Loucy (cell line): Measurements from ENCODE around the gene ZNF22.

Experiments
- H2AFZ ChIP-seq: fragments of 200-600 bp; sonication (generic); 2 replicates; pipeline ENCODE4 v1.6.0; 2016; ENCODE audit warnings: antibody characterized with exemption, mild to moderate bottlenecking, low read length, moderate library complexity
- H3F3A ChIP-seq: fragments of 200-600 bp; 2 replicates; pipeline ENCODE4 v1.6.0; 2016; ENCODE audit warnings: antibody characterized with exemption, low read depth, mild to moderate bottlenecking
- H3K27me3 ChIP-seq: fragments of 200-600 bp; sonication (generic); 2 replicates; pipeline ENCODE4 v1.6.1; 2014; ENCODE audit warnings: low read length, mild to moderate bottlenecking; ENCODE audit not compliant: insufficient read depth, poor library complexity, severe bottlenecking
- H3K36me3 ChIP-seq: fragments of 200-600 bp; sonication (generic); 2 replicates; pipeline ENCODE4 v1.6.1; 2016; ENCODE audit warnings: low read length; ENCODE audit not compliant: insufficient read depth
- H3K4me1 ChIP-seq: fragments of 200-600 bp; sonication (generic); 2 replicates; pipeline ENCODE4 v1.5.1; 2014; ENCODE audit warnings: low read length, mild to moderate bottlenecking; ENCODE audit not compliant: insufficient read depth, poor library complexity, severe bottlenecking
- H3K4me2 ChIP-seq: fragments of 200-600 bp; sonication (generic); 2 replicates; pipeline ENCODE4 v1.6.0; 2014; ENCODE audit warnings: antibody characterized with exemption, low read length, low read depth, mild to moderate bottlenecking; ENCODE audit not compliant: poor library complexity, severe bottlenecking
- H3K4me3 ChIP-seq: fragments of 200-600 bp; sonication (generic); 2 replicates; pipeline ENCODE4 v1.5.1; 2014; ENCODE audit warnings: low read length, mild to moderate bottlenecking, mixed read lengths; ENCODE audit not compliant: poor library complexity, severe bottlenecking
- H3K79me2 ChIP-seq: fragments of 200-600 bp; sonication (generic); 2 replicates; pipeline ENCODE4 v1.6.1; 2014; ENCODE audit warnings: low read length; ENCODE audit not compliant: insufficient read depth
- H3K9ac ChIP-seq: fragments of 200-600 bp; sonication (generic); 2 replicates; pipeline ENCODE4 v1.6.0; 2014; ENCODE audit warnings: mild to moderate bottlenecking, low read depth, low read length, moderate library complexity; ENCODE audit not compliant: poor library complexity, severe bottlenecking
- H3K9me2 ChIP-seq: fragments of 200-600 bp; sonication (generic); replicated peaks from 2 replicates; pipeline ENCODE4 v1.6.1; 2016; ENCODE audit warnings: low read depth, low read length, mixed read lengths
- H3K9me3 ChIP-seq: fragments of 200-600 bp; sonication (generic); 2 replicates; pipeline ENCODE4 v1.6.1; 2014; ENCODE audit warnings: mild to moderate bottlenecking, antibody characterized with exemption, low read length, low read depth; ENCODE audit not compliant: insufficient read depth
- H4K20me1 ChIP-seq: fragments of 200-600 bp; sonication (generic); 2 replicates; pipeline ENCODE4 v1.6.0; 2014; ENCODE audit warnings: antibody characterized with exemption, low read length, mild to moderate bottlenecking; ENCODE audit not compliant: insufficient read depth, poor library complexity, severe bottlenecking
- CTCF ChIP-seq: fragments of 200-600 bp; sonication (generic); conservative IDR thresholded peaks from 2 replicates; pipeline ENCODE4 v1.5.1; 2014; ENCODE audit warnings: mild to moderate bottlenecking, antibody characterized with exemption, low read length
- EZH2phosphoT487 ChIP-seq: fragments of 200-600 bp; IDR thresholded peaks from 2 replicates; pipeline ENCODE4 v1.6.1; 2018; ENCODE audit warnings: antibody characterized with exemption, mild to moderate bottlenecking, moderate library complexity, borderline replicate concordance

Gene ZNF22

GRCh38 chr10:45050551-45051235 is 50.0 kb downstream of the ZNF22 start:
- Histone ChIP-seq H3K4me3 (no peak overlapping the region), H3K9me2 (no peaks in the 10 kb centered on the region), H3K9ac (no peak overlapping the region), H3K4me2 (no peak overlapping the region), H3K9me3 (no peaks in the 10 kb centered on the region), H3F3A (no peaks in the 10 kb centered on the region), H4K20me1 (no peaks in the 10 kb centered on the region), H3K79me2 (no peaks in the 10 kb centered on the region), H3K4me1 (no peaks in the 10 kb centered on the region), H2AFZ (no peak overlapping the region), H3K36me3 (no peaks in the 10 kb centered on the region), H3K27me3 (no peaks in the 10 kb centered on the region)
- TF ChIP-seq CTCF (no peak), EZH2phosphoT487 (no peak)

GRCh38 chr10:45052700-45053099 is 52.0 kb downstream of the ZNF22 start:
- Histone ChIP-seq H3F3A (no peaks in the 10 kb centered on the region), H4K20me1 (no peaks in the 10 kb centered on the region), H3K9me2 (no peaks in the 10 kb centered on the region), H3K4me2 (no peak overlapping the region), H3K36me3 (no peaks in the 10 kb centered on the region), H3K9me3 (no peaks in the 10 kb centered on the region), H3K4me3 (no peak overlapping the region), H3K9ac (no peak overlapping the region), H3K4me1 (no peaks in the 10 kb centered on the region), H2AFZ (no peak overlapping the region), H3K79me2 (no peaks in the 10 kb centered on the region), H3K27me3 (no peaks in the 10 kb centered on the region)
- TF ChIP-seq EZH2phosphoT487 (no peak), CTCF (no peak)

GRCh38 chr10:45053569-45054100 is 52.9 kb downstream of the ZNF22 start:
- Histone ChIP-seq H3K9ac (no peak overlapping the region), H2AFZ (no peak overlapping the region), H4K20me1 (no peaks in the 10 kb centered on the region), H3K9me2 (no peaks in the 10 kb centered on the region), H3K79me2 (no peaks in the 10 kb centered on the region), H3K4me1 (no peaks in the 10 kb centered on the region), H3F3A (no peaks in the 10 kb centered on the region), H3K4me3 (no peak overlapping the region), H3K27me3 (no peaks in the 10 kb centered on the region), H3K9me3 (no peaks in the 10 kb centered on the region), H3K4me2 (no peak overlapping the region), H3K36me3 (no peaks in the 10 kb centered on the region)
- no peak for TF ChIP-seq CTCF
- TF ChIP-seq EZH2phosphoT487, result no peak
